ELF-1 (cell line): ENCODE results near the gene DCAF8L2.
"Not testable (repeated sequence)": the region's sequence is repeated elsewhere in the genome, so short reads cannot be mapped to it uniquely, and the experiment has no call there.

Source experiments
- DNase-seq: peaks from one replicate; pipeline ENCODE4 v3.0.0-alpha.2; 2016; ENCODE audit warnings: low read depth, low spot score

DCAF8L2 gene

GRCh38 chrX:27679281-27679680 is 89.1 kb downstream of the DCAF8L2 start:
- no peak for DNase-seq

GRCh38 chrX:27680726-27681125 is 90.6 kb downstream of the DCAF8L2 start:
- no peak for DNase-seq

GRCh38 chrX:27683566-27684208 is 93.5 kb downstream of the DCAF8L2 start:
- peak; percentile 14 for DNase-seq

DNA sequence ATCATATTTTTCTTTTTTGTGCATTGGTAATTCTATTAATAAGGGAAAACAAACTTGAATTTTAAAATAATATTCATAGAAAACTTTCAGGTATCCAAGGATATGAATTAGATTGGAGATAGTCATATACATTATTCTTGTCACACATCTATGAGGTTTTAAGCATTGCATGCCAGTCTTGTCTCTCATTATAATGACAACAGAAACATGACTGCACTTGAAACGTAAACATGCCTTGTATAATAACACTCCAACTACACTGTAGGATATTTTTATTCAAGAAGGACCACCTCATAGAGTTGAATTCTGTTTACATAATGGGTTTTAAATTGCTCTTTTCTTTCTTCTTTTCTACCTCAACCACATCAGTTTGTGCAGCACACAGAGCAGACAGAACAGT is 104.5 kb downstream of the DCAF8L2 start:
- no peak for DNase-seq

GRCh38 chrX:27706526-27706925 is 116.4 kb downstream of the DCAF8L2 start:
- no peak for DNase-seq

- DNase-seq, result no peak
These were observed 125.5 kb downstream of the DCAF8L2 start for GRCh38 chrX:27715610-27716009.

DNA sequence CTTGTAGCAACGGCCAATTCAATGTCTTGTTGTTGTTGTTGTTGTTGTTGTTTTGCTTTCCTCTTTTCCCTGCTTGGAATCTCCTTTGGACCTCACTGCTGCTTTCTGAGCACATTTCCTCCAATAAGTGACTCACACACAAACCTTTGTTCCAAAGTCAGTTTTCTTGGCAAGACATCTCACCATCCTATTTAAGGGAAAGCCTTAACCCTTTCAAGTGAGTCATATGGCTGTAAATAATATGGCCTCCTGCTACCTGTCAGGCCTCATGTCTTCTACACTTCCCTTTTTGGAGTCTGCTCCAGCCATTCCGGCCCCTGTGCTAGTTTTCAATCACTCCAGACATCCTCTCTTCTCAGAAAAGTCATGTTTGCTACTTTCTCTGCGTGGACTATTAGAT is 138.1 kb downstream of the DCAF8L2 start:
- no peak for DNase-seq

DNA sequence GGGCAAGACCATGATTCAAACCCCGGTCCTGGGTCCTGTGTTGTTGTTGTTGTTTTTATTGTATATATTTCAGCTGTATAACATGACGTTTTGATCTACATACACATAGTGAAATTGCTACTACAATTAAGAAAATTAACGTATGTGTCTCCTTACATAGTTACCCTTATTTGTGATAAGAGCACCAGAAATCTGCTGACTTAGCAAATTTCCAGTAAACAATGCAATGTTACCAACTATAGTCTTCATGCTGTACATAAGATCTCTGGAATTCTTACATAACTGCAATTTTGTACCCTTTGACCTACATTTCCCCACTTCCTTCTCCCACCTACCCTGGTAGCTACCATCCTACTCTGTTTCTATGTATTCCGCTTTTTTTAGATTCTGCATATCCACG is 141.8 kb downstream of the DCAF8L2 start:
- no peak for DNase-seq

- no peak for DNase-seq
These were observed 145.8 kb downstream of the DCAF8L2 start for GRCh38 chrX:27735914-27736313.

GRCh38 chrX:27740933-27741332 is 150.8 kb downstream of the DCAF8L2 start:
- no peak for DNase-seq

GRCh38 chrX:27743521-27743920 is 153.4 kb downstream of the DCAF8L2 start:
- not testable (repeated sequence) for DNase-seq

GRCh38 chrX:27746516-27746915 is 156.4 kb downstream of the DCAF8L2 start:
- no peak for DNase-seq

GRCh38 chrX:27750298-27750697 is 160.2 kb downstream of the DCAF8L2 start:
- DNase-seq, result not testable (repeated sequence)

GRCh38 chrX:27751976-27752375 is 161.8 kb downstream of the DCAF8L2 start:
- no peak for DNase-seq

GRCh38 chrX:27765718-27766117 is 175.6 kb downstream of the DCAF8L2 start:
- DNase-seq, result no peak

DNA sequence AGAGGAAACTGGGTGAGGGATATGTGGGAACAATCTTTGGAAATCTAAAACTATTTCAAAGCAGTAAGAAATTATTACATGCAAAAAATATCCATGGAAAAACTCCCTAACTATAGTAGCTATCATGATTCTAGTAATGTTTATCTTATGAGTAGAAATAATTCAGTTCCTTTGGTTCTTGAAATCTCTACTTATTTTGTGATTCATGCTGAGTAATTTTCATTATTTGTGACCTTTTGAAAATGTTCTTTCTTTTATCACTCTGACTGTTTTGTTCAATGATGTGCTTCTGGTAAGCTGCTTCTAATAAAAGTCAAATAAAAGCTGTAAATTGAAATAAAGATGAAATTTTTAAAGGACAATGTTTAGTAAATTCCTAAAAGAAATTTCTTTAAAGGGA is 177.2 kb downstream of the DCAF8L2 start:
- DNase-seq, result no peak

DNA sequence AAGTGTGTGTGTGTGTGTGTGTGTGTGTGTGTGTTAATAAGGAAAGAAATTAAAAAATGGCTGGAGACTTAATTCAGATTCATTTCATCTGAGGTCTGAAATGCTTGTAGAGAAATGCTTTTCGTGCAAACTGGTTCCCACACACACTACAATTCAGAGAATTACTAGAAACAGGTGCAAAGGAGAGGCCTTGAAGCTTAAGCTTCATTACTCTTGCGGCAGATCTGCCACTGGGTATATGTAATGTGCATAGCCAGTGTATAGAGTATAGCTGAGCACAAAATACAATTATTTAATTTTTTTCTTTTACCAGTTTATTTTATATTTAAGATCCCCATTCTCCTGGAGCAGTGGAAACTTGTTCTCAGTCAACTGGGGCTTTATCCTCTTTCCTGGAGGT is 185.8 kb downstream of the DCAF8L2 start:
- no peak for DNase-seq

DNA sequence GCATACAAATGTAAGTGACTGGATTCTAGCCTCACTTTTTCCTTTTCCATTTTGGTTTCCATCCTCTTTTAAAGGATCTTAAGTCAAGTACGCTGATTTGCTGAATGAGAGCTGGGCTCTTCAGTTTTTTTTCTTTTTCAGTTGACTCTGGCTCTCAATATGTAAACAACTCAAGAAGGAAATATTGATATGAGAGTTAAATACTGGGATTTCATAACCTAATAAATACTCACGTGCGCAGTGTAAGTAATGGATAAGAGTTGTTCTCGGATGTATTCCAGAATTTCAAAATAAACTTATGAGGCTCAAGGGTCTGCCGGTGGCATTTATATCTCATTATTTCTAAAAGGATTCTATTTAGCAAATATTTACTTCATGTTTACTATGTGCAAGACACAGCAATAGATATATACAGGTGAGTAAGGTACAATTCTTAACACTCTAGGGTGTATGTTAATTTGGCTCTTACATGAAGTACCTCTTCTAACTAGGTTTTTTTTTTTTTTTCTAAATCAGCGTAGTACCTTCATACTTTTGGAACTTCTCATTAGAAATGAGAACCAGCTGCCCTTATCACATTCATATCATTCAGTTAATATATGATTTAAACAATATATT is 206.6 kb downstream of the DCAF8L2 start:
- DNase-seq, result no peak

GRCh38 chrX:27797575-27797974 is 207.4 kb downstream of the DCAF8L2 start:
- no peak for DNase-seq
